ENCODE measurements around the gene IL11RA.

DNA sequence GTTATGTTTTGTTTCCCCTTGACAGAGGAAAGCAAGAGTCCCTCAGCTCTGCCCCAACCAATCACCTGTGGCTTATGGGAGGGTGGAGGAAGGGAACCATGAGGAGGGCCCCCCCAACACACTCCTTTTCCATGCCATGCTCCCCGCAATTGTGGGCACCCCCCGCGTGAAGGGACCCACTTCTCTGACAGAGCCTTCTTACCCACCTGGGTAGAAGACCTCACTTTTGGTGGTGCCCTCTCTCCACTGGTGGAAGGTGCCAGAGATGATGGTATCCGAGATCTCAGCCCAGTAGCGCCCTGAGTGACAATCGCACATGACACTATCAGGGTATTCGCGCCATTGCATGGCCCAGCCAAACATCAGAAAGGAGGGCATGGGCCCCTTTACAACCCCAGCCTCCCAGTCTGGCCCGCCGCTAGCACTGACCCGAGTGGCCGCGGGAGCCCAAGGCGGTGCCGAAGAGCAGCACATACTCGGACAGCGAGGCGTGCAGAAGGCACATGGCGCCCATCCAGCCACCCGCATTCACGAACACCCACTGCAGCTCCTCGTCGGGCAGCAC lies 15.1 kb upstream of the IL11RA start:
- TF ChIP-seq EZH2 (IDR thresholded peaks at IDR 0.05; ENCODE audit: low read depth, low read length, severe bottlenecking) (no peak), ASH2L (IDR thresholded peaks at IDR 0.05; ENCODE audit: low read length) (no peak)

Data from H1 (cell line).